ENCODE results near the gene ZNF513.
"Not testable (repeated sequence)": the region's sequence is repeated elsewhere in the genome, so short reads cannot be mapped to it uniquely, and the experiment has no call there.

ZNF513 gene, protein sequence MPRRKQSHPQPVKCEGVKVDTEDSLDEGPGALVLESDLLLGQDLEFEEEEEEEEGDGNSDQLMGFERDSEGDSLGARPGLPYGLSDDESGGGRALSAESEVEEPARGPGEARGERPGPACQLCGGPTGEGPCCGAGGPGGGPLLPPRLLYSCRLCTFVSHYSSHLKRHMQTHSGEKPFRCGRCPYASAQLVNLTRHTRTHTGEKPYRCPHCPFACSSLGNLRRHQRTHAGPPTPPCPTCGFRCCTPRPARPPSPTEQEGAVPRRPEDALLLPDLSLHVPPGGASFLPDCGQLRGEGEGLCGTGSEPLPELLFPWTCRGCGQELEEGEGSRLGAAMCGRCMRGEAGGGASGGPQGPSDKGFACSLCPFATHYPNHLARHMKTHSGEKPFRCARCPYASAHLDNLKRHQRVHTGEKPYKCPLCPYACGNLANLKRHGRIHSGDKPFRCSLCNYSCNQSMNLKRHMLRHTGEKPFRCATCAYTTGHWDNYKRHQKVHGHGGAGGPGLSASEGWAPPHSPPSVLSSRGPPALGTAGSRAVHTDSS

DNA sequence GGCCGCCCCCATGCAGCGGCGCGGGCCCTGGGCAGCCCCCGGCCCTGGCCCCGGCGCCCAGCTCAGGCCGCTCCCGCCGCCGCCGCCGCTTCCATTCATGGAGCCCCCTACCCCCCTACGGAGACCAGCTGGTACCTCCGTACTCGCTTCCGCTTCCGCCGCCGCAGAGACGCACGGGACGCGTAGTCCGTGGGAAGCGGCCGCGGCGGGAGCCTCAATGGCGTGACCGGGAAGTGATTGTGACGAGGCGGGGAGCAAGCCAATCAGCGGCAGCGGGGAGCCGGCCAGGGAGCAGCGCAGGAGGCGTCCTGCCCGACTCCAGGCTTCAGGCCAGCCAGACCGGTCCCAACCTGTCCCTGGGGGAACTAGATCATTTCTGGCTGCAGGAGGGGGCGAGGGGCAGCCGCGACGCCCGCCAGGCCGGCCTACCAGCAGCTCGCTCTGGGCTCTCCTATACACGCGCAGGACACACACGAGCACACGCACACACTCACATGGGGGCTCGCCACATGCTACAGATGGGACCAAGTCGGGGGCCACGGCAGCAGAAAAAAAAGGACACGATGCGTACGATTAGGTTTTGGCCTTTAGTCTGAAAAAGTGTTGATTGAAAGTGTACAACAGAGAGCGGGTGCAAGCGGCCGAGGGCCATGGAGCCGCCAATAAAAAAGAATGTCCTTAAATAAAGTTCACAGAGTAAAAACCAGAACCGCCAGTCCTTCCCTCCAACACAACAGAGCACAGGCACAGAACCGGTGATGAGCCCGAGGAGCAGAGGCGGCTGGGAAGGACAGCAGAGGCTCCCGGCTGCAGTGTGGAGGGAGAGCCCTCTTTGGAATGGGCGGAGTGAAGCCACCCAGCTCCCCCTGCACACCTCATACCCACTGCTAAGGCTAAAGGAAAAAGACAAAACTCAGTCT is at the start of gene ZNF513:
TSS of gene ZNF513 (minus strand) at position 109 of the 920 bp plus-strand sequence. CDS start 208 bp downstream, outside the sequence.
- in situ Hi-C loops (cut with HindIII; ENCODE audit: low sequenced_read_pairs) = no loop called here

DNA sequence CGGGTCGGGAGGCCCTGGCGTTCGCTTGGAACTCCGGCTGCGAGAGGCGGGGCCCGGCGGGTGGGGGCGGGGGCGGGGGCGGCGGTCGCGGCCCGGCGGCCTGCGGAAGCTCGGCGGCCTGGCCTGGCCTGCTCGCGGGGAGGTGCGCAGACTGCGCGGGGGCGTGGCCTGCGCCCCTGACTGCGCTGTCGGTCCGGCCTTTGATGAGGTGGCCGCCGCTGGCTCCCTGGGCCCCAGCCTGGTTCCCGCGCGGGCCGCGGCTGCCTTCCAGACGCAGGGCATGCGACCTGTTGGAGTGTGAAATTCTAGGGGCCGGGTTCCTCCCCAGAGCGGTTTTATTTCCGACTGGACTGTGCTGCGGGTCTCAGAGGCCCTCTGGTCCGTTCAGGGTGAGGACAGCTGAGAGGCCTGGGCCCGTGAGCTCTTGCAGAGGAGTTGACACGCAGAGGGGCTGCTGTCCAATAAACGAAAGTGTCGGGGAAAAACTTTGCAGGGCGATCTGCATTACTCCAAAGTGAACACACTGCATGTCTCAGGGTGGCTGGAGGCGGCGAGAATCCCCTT is 48.5 kb upstream of the ZNF513 start:
- in situ Hi-C loops (cut with HindIII; ENCODE audit: low sequenced_read_pairs) = no loop called here

DNA sequence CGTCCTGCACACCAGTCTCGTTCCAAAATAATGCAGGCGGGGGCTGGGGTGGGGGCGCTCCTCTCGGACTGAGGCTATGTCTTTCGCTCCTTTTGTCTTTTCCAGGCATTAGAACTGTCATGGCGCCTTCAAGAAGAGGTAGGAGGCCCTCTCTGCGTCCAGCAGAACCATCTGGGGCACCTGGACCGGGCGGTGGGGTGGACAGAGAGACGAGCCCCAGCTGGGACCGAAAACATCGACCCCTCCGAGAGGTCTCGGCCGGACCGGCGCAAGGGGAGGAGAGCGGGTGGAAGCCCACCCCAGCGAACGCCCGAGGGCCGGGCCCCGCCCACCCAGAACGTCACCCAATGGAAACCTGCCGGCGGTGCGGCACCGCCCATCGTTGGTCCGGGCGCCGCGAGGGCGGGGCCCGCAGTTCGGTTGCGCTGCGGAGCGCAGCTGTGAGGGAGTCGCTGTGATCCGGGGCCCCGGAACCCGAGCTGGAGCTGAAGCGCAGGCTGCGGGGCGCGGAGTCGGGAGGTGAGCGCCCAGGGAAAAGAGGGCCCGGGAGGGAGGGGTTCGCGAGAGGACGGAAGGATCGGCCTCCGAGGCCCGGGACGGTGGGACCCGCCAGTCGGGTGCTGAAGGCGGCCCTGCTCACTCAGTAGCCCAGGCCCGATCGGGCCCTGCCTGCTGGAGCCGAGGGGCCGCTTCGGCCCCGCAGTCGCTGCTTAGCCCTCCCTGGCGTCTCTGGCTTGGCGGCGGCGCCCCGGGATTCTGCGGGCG is 47.9 kb upstream of the ZNF513 start, which contains the start of gene NRBP1:
TSS of gene NRBP1 (plus strand) at position 419 of the 765 bp plus-strand sequence. CDS start 4,643 bp downstream, outside the sequence.
- in situ Hi-C loops (cut with HindIII; ENCODE audit: low sequenced_read_pairs) = no loop called here

- in situ Hi-C loops (cut with HindIII; ENCODE audit: low sequenced_read_pairs) = no loop called here
Measured at GRCh38 chr2:27427863-27428212, 47.3 kb upstream of the ZNF513 start.

GRCh38 chr2:27425039-27425438 is 44.5 kb upstream of the ZNF513 start:
- in situ Hi-C loops (cut with HindIII; ENCODE audit: low sequenced_read_pairs) = not testable (repeated sequence)

- in situ Hi-C loops (cut with HindIII; ENCODE audit: low sequenced_read_pairs) = no loop called here
Measured at GRCh38 chr2:27422958-27423357, 42.4 kb upstream of the ZNF513 start.

DNA sequence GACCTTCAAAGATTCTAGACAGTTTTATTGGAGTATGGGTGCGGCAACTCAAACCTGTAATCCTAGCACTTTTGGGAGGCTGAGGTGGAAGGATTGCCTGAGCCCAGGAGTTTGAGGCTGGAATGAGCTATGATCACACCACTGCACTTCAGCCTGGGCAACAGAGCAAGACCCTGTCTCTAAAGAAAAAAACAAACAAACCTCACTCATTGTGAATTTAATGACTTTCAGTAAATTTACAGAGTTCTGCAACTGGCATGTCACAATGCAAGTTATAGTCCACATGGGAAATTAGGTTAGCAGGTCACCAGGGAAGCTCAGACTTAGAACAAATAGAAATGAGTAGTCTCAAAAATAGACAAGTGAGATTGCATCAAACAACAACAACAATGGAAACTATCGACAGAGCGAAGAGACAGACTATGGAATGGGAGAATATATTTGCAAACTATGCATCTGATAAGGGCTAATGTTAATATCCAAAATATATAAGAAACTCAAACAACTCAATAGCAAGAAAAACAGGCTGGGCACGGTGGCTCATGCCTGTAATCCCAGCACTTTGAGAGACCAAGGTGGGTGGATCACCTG is 41.2 kb upstream of the ZNF513 start:
- in situ Hi-C loops (cut with HindIII; ENCODE audit: low sequenced_read_pairs) = no loop called here

DNA sequence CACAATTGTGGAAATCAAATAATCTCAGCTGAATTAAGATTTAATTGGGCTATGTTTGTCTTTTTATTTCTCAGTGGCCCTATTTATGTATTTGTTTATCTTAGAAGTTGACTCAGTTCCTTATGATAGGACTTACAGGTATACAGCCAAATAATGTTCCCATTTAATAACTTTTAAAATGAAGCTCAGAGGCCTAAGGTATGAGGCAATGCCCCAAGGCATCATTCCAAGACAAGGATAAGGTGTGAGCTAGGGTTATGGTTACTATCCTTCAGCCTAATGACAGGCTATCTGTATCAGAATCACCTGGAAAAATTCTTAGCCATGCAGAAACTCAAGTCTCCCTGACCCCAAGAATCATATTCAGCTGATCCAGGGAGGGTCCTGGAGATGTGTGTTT is 40.5 kb upstream of the ZNF513 start:
- in situ Hi-C loops (cut with HindIII; ENCODE audit: low sequenced_read_pairs) = no loop called here

DNA sequence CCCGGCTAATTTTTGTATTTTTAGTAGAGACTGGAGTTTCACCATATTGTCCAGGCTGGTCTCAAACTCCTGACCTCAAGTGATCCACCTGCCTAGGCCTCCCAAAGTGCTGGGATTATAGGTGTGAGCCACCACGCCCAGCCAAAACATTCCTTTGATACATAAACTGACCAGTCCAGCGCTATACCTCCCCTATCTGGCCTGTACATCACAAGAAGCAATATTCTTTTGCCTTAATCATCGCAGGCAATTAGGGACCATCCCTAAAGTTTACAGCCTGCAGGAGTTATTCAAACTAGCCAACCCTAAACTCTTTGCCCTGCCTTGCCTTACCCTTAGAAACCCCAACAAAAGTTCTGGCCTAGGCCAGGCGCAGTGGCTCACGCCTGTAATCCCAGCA is 35.6 kb upstream of the ZNF513 start:
- in situ Hi-C loops (cut with HindIII; ENCODE audit: low sequenced_read_pairs) = no loop called here

- in situ Hi-C loops (cut with HindIII; ENCODE audit: low sequenced_read_pairs) = no loop called here
Measured at GRCh38 chr2:27412419-27413152, 32.1 kb upstream of the ZNF513 start.

DNA sequence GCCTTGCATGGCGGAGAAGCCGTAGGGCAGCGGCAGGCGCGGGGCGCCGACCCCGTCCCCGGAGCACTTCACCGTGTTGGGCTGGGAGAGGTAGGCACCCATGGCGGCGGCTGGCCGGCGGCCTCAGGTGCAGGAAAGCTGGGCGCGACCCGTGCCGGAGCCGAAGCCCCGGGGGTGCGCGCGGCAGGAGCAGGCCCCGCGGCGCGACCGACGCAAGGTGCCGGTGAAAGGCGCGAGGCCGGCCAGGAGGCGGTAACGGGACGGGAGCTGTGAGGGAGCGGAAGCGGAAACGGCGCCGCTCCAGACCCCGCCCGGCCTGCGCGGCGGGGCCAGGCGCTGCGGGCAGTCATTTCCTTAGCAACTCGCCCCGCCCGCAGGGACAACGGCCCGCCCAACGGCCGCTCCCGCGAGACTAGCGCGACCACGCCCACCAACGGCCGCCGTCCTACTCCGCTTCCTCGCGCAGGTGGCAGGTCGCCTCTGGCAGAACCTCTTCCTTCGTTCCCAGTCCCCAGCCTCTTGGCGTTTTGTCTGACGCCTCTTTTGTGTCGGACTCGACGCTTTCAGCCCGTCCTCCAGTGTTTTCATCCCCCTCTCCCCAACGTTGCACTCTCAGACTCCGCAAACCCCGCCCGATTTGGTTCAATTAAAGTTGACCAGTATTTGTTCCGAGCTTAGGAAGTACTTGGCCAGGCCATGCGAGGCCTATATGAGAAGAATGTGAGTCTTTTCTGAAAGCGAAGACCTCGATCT is 29.0 kb upstream of the ZNF513 start, which contains the start of gene PPM1G:
TSS of gene PPM1G (minus strand) at position 271 of the 753 bp plus-strand sequence. CDS start at position 102, 169 bp downstream.
- in situ Hi-C loops (cut with HindIII; ENCODE audit: low sequenced_read_pairs) = no loop called here

GRCh38 chr2:27408601-27409320 is 28.2 kb upstream of the ZNF513 start:
- in situ Hi-C loops (cut with HindIII; ENCODE audit: low sequenced_read_pairs) = no loop called here

DNA sequence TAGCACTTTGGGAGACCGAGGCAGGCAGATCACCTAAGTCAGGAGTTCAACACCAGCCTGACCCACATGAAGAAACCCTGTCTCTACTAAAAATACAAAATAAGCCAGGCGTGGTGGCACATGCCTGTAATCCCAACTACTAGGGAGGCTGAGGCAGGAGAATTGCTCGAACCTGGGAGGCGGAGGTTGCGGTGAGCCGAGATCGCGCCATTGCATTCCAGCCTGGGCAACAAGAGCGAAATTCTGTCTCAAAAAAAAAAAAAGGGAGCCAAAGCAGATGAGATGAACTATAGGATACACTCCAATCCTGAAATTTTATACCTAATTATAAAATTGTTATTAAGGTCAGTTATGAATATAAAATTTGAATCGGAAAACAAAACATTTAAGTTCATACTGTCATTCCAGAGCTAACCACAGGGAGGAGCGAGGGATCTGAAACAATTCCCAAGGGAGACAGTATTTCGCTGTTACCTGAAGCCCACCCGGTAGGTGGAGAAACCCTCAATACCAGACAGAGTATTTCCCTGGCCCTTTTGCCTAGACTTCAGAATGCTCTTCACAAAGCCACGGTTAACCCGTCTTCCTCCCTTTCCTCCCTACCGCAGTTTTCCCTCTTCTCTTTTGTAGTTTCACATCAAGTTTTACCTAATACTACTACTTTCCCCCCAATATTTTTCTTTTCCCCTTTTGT is 27.4 kb upstream of the ZNF513 start:
- in situ Hi-C loops (cut with HindIII; ENCODE audit: low sequenced_read_pairs) = no loop called here

DNA sequence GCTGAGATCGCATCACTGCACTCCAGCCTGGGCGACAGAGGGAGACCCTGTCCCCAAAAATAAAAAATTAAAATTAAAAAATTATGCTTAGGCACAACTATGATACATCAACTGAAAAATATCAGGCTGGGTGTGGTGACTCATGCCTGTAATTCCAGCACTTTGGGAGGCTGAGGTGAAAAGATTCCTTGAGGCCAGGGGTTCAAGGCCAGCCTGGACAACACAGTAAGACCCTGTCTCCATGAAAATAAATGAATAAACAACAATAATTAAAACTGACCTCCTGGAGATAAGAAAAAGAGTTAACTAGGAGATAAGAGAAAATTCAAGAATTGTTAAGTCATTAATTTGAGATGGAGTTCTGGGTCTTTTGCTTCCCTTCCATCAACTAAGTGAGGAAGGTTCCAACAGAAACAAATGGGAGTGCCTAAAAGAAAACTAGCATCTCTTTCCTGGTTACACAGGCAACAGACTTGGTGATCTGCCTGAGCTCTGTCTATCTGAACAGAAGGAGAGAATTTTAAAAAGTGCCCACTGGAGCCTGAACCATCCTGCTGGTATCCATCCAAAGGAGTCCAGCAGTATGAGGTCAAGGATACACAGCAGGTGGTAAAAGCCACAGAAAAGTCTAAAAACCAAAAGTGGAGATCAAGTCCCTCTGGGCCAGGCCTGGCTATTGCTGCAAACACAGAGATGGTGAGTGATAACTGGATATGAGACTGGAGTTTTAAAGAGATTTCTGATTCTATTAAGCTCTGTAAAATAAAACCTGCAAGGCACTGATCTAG is 20.0 kb upstream of the ZNF513 start:
- in situ Hi-C loops (cut with HindIII; ENCODE audit: low sequenced_read_pairs) = no loop called here

GRCh38 chr2:27398962-27399361 is 18.4 kb upstream of the ZNF513 start:
- in situ Hi-C loops (cut with HindIII; ENCODE audit: low sequenced_read_pairs) = no loop called here

DNA sequence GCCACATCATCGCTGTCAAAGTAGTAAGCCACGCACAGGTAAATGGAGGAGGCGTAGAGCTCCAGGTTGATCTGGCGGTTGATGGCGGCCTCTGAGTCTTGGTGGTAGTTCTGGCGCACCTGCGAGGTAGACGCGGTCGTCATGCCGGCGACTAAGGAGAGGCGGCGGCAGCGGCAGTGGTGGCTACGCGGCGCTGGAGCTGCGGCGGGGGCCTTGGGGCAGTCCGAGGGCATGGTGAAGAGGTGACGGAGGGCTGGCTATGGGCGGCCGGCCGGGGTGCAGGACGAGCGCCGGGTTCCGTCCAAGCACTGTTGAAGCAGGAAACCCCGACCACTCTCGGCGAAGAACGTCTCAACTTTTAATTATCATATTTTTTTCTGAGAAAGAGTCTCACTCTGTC is 12.7 kb upstream of the ZNF513 start:
- in situ Hi-C loops (cut with HindIII; ENCODE audit: low sequenced_read_pairs) = no loop called here
